Upper lobe of left lung (tissue), 6 donors: ENCODE results near the gene FUT8. TPM values are rescaled to one million over a fixed set of nuclear protein-coding genes. Genes with fewer than 3 reads are reported as not detected.
A peak's percentile ranks its signal among the peaks of the same experiment; 100 is the strongest.

Source experiments
- ATAC-seq, 2 donors: fragments of 200-7000 bp; cut with Tn5 transposase; one replicate each; pipeline ENCODE4 v1.9.1; 2022; ENCODE audit warnings: mild to moderate bottlenecking in 2 of 2, moderate library complexity in 2 of 2; ENCODE audit not compliant: low FRiP score in 2 of 2
- DNase-seq, 2 donors: peaks; one replicate each; pipeline ENCODE4 v3.0.0-alpha.2; 2019 to 2020
- H3K27ac ChIP-seq, 4 donors: fragments of 200-600 bp; sonication (generic); one replicate each; pipeline ENCODE4 v1.5.1; 2016 to 2019
- H3K27me3 ChIP-seq, 4 donors: fragments of 200-600 bp; sonication (generic); one replicate each; pipeline ENCODE4 v1.5.1; 2017 to 2019
- H3K36me3 ChIP-seq, 4 donors: fragments of 200-600 bp; sonication (generic); one replicate each; pipeline ENCODE4 v1.5.1; 2016 to 2019
- H3K4me1 ChIP-seq, 4 donors: fragments of 200-600 bp; sonication (generic); one replicate each; pipeline ENCODE4 v1.5.1; 2018 to 2019
- H3K4me3 ChIP-seq, 4 donors: fragments of 200-600 bp; sonication (generic); one replicate each; pipeline ENCODE4 v1.5.1; 2017 to 2019; ENCODE audit warnings: mild to moderate bottlenecking in 2 of 4, moderate library complexity in 1 of 4
- H3K9me3 ChIP-seq, 4 donors: fragments of 200-600 bp; sonication (generic); one replicate each; pipeline ENCODE4 v1.5.1; 2018 to 2019
- EP300 ChIP-seq, 4 donors: sonication (generic); formaldehyde crosslinking; IDR thresholded peaks; one replicate each; pipeline ENCODE4 v1.5.1; 2017; ENCODE audit warnings: antibody characterized with exemption in 4 of 4, control low read depth in 2 of 4
- POLR2A ChIP-seq, 4 donors: fragments of 450-650 bp; IDR thresholded peaks; one replicate each; pipeline ENCODE4 v1.5.1; 2016 to 2017; ENCODE audit warnings: antibody characterized with exemption in 4 of 4, mild to moderate bottlenecking in 2 of 4
- POLR2AphosphoS5 ChIP-seq, 2 donors: sonication (generic); formaldehyde crosslinking; IDR thresholded peaks; one replicate each; pipeline ENCODE4 v1.5.1; 2017; ENCODE audit warnings: antibody characterized with exemption in 2 of 2
- WGBS, 2 donors: methylation state at CpG; one replicate each; pipeline ENCODE4 v1.1.5; 2017 to 2018; 5-methylcytosine and 5-hydroxymethylcytosine counted together
- total RNA-seq, 6 donors: library from RNA; depleted of rRNA in 4 of 6; stranded (reverse); fragments of >200 nt in 4 of 6; gene quantifications; one replicate each; pipeline versions ENCODE4 v1.1.0 to v1.2.1, GENCODE V29; 2016 to 2021
- TF ChIP-seq, protein P1 (sequence below), 6 experiments: fragments of 450-650 bp in 4 of 6; fragments of 200-600 bp in 2 of 6; sonication (generic) in 2 of 6; IDR thresholded peaks; one replicate each; pipeline ENCODE4 v1.5.1; 2016 to 2019; ENCODE audit warnings: antibody characterized with exemption in 6 of 6
- donor health status: DM: no; HTN: no; CAD: no; lungs with moderate emphysema.
- donor health status: DM: no; HTN: yes; CAD: no; lungs with severe emphysema.

FUT8 gene
- total RNA-seq, 6 donors from 2014 or later: 17.3 to 38.8 (median 29.1) TPM

DNA sequence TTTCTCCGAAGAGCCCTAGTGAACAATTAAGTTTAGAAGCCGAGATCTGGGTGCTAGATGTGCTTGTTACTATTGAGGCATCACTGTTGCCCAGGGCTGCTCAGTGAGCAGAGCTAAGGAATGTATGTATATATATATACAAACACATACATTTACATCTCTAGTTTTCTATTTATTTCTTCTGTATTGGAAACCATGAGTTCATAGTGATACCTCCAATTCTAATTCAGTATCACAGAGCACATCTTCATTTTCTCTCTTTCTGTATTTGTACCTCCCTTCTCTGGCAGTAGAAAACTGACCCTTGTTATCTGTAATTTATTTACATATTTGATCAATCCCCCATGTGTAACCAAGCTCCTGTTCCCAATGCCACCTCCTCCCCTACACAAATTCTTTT is 40.7 kb upstream of the FUT8 start:
- H3K9me3 ChIP-seq: no peaks in the 10 kb centered on the region
- 94 to 96% methylated on average over 2 of the region's 2 CpGs for WGBS, 2 donors
- no peak overlapping the region for H3K4me3 ChIP-seq
- no peak for TF ChIP-seq POLR2AphosphoS5 (IDR thresholded peaks at IDR 0.05)
- TF ChIP-seq EP300 (IDR thresholded peaks at IDR 0.05): no peak
- TF ChIP-seq POLR2A (IDR thresholded peaks at IDR 0.05): no peak
- TF ChIP-seq, protein P1, sequence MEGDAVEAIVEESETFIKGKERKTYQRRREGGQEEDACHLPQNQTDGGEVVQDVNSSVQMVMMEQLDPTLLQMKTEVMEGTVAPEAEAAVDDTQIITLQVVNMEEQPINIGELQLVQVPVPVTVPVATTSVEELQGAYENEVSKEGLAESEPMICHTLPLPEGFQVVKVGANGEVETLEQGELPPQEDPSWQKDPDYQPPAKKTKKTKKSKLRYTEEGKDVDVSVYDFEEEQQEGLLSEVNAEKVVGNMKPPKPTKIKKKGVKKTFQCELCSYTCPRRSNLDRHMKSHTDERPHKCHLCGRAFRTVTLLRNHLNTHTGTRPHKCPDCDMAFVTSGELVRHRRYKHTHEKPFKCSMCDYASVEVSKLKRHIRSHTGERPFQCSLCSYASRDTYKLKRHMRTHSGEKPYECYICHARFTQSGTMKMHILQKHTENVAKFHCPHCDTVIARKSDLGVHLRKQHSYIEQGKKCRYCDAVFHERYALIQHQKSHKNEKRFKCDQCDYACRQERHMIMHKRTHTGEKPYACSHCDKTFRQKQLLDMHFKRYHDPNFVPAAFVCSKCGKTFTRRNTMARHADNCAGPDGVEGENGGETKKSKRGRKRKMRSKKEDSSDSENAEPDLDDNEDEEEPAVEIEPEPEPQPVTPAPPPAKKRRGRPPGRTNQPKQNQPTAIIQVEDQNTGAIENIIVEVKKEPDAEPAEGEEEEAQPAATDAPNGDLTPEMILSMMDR (IDR thresholded peaks at IDR 0.05): no peak
- ATAC-seq: no peak
- no peaks in the 10 kb centered on the region for H3K36me3 ChIP-seq
- DNase-seq: no peak
- H3K27ac ChIP-seq: no peak overlapping the region
- H3K27me3 ChIP-seq: no peaks in the 10 kb centered on the region
- peaks cover 0 to 3% (median 0%) of the 10 kb centered on the region in 4 donors for H3K4me1 ChIP-seq

DNA sequence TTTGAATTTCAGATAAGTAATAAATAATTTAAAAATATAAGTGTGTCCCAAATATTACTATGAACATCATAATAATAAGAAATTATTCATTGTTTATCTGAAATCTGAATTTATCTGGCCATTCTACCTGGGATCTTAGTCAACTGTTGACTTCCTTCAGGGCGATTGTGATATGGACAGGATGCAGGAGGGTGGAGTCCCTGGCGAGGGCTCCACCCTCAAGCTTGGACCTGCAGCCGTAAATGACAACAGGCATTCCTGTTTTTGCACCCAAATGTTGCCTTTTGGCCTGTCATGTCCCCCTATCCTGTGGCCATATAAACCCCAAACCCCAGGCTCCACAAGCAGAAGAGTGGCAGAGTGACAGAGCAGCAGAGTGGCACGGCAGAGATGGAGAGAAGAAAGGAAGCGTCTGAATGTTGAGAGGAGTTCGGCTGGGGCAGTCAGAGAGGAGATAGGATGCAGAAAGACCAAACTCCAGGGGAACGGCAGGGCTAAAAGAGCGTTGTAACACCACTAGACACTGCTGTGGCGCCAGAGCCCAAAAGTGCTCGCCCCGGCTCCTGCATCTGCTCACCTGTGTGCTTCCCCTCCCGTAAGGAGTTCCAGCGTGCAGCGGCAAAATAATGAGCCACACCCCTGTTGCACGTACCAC is 39.4 kb upstream of the FUT8 start:
- no peak for TF ChIP-seq POLR2A (IDR thresholded peaks at IDR 0.05)
- TF ChIP-seq, protein P1 (IDR thresholded peaks at IDR 0.05): no peak
- no peak for TF ChIP-seq EP300 (IDR thresholded peaks at IDR 0.05)
- no peak for TF ChIP-seq POLR2AphosphoS5 (IDR thresholded peaks at IDR 0.05)
- ATAC-seq: no peak
- no peak for DNase-seq
- Histone ChIP-seq H3K27me3 (no peaks in the 10 kb centered on the region), H3K4me1 (peaks cover 0 to 12% (median 0%) of the 10 kb centered on the region in 4 donors), H3K9me3 (no peaks in the 10 kb centered on the region), H3K36me3 (no peaks in the 10 kb centered on the region), H3K27ac (no peak overlapping the region), H3K4me3 (peak overlapping the region in 2 of 4 donors; percentile 6 to 28)
- WGBS, 2 donors: 55 to 73% methylated on average over 14 to 15 of the region's 15 CpGs

DNA sequence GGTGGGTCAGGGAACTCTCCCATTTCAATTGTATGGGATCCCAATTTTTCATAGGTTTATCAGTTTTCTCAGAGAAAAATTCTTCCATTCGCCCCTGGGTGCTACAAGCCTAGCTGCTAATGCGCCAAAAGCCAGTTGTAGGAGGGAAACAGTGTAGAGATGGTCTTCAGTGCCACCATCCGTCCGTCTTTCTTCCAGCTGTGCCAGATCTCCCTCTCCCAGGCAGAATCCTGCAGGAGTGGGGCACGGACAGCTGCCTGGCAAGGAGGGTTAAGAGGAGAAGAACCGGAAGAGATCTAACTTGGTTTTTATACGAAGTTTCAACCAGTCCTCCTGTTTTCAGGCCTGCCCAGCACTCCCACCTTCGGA is 38.9 kb upstream of the FUT8 start:
- WGBS, 2 donors: 73 to 78% methylated on average over 8 of the region's 8 CpGs
- Histone ChIP-seq H3K36me3 (no peaks in the 10 kb centered on the region), H3K9me3 (no peaks in the 10 kb centered on the region), H3K27ac (no peak overlapping the region), H3K27me3 (no peaks in the 10 kb centered on the region), H3K4me1 (peaks cover 0 to 12% (median 0%) of the 10 kb centered on the region in 4 donors), H3K4me3 (peak overlapping the region in 2 of 4 donors; percentile 6 to 28)
- ATAC-seq (no peak), DNase-seq (no peak)
- TF ChIP-seq POLR2AphosphoS5 (IDR thresholded peaks at IDR 0.05): no peak
- TF ChIP-seq EP300 (IDR thresholded peaks at IDR 0.05): no peak
- TF ChIP-seq, protein P1 (IDR thresholded peaks at IDR 0.05): no peak
- no peak for TF ChIP-seq POLR2A (IDR thresholded peaks at IDR 0.05)

DNA sequence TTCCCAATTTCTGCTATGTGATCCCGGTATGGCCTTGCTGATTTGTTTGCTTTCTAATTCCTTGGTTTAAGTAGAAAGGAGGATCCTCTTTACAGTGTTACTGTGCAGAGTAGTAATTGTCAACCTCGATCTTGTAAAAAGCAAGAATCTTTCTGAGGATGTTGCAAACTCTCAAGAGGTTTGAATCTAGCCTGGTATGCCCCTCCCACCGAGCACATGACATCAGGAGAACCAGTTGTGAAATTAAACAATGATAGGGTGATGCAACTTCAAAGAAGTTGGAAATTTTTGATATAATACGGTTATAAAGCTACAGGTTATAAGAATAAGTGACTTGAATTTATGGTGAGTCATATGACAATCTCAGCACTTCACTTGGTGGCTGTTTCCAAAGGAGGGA is 35.0 kb upstream of the FUT8 start:
- DNase-seq (peak in 1 of 2 donors; percentile 66), ATAC-seq (peak in 1 of 2 donors; percentile 23)
- Histone ChIP-seq H3K27ac (no peak overlapping the region), H3K4me1 (peaks cover 0 to 12% (median 0%) of the 10 kb centered on the region in 4 donors), H3K9me3 (no peaks in the 10 kb centered on the region), H3K36me3 (no peaks in the 10 kb centered on the region), H3K27me3 (no peaks in the 10 kb centered on the region), H3K4me3 (no peak overlapping the region)
- 51 to 52% methylated on average over 4 of the region's 4 CpGs for WGBS, 2 donors
- peak in 1 of 4 donors; percentile 35 for TF ChIP-seq EP300 (IDR thresholded peaks at IDR 0.05)
- TF ChIP-seq, protein P1 (IDR thresholded peaks at IDR 0.05): no peak

DNA sequence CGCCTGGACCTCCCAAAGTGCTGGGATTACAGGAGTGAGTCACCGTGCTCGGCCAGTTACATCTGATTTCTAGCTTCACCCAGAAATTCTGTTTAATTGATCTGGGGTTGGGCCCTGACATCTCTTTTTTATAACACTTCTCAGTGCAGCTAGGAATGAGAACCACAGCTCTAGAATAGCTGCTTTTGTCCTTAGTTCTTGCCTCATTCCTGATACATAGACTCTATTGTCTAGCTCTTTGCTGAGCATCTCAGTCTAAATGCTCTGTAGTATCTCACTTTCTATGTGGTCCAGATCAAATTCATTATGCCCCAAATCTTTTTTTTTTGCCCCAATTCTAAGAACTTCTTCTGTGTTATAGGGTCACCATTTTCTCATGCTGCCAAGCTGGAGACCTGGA is 29.9 kb upstream of the FUT8 start:
- Histone ChIP-seq H3K27me3 (no peaks in the 10 kb centered on the region), H3K27ac (no peak overlapping the region), H3K4me1 (peaks cover 0 to 5% (median 0%) of the 10 kb centered on the region in 4 donors), H3K36me3 (no peaks in the 10 kb centered on the region), H3K9me3 (no peaks in the 10 kb centered on the region), H3K4me3 (no peak overlapping the region)
- TF ChIP-seq, protein P1 (IDR thresholded peaks at IDR 0.05): no peak
- TF ChIP-seq POLR2A (IDR thresholded peaks at IDR 0.05): no peak
- TF ChIP-seq EP300 (IDR thresholded peaks at IDR 0.05): no peak
- no peak for TF ChIP-seq POLR2AphosphoS5 (IDR thresholded peaks at IDR 0.05)
- ATAC-seq: no peak
- DNase-seq: no peak
- 85 to 98% methylated on average over 3 of the region's 3 CpGs for WGBS, 2 donors
